ENCODE data around the gene TIPIN. TPM values are rescaled to one million over a fixed set of nuclear protein-coding genes. Genes with fewer than 3 reads are reported as not detected.
"Not testable (repeated sequence)": the region's sequence is repeated elsewhere in the genome, so short reads cannot be mapped to it uniquely, and the experiment has no call there.

The TIPIN gene
- total RNA-seq, 1 experiment from 2014 or later, result 27.0 TPM

GRCh38 chr15:66312144-66312543 lies 44.3 kb downstream of the TIPIN start:
- H3K27me3 Mint-ChIP-seq (ENCODE audit: unreplicated experiment), result no peaks in the 10 kb centered on the region
- no peak overlapping the region for H3K27ac Mint-ChIP-seq (ENCODE audit: unreplicated experiment)
- intact Hi-C loops (cut with micrococcal nuclease; ENCODE audit: unreplicated experiment), result no loop called here
- no TSS peak for BruUV-seq (replicated peaks)
- no peak overlapping the region for H3K4me3 Mint-ChIP-seq (ENCODE audit: low read depth, unreplicated experiment)
- CTCF ChIA-PET, result no interaction called here
- no peak for DNase-seq
- no peak for TF ChIP-seq CTCF (IDR thresholded peaks at IDR 0.05; ENCODE audit: unreplicated experiment)
- H3K4me1 Mint-ChIP-seq (ENCODE audit: low read depth, unreplicated experiment), result no peaks in the 10 kb centered on the region
- H3K36me3 Mint-ChIP-seq (ENCODE audit: insufficient read depth, unreplicated experiment), result no peaks in the 10 kb centered on the region
- no peaks in the 10 kb centered on the region for H3K9me3 Mint-ChIP-seq (ENCODE audit: low read depth, unreplicated experiment)

- Mint-ChIP-seq H3K27me3 (ENCODE audit: unreplicated experiment) (no peaks in the 10 kb centered on the region), H3K4me1 (ENCODE audit: low read depth, unreplicated experiment) (no peaks in the 10 kb centered on the region), H3K36me3 (ENCODE audit: insufficient read depth, unreplicated experiment) (no peaks in the 10 kb centered on the region), H3K27ac (ENCODE audit: unreplicated experiment) (no peak overlapping the region), H3K4me3 (ENCODE audit: low read depth, unreplicated experiment) (no peak overlapping the region), H3K9me3 (ENCODE audit: low read depth, unreplicated experiment) (no peaks in the 10 kb centered on the region)
- no peak for TF ChIP-seq CTCF (IDR thresholded peaks at IDR 0.05; ENCODE audit: unreplicated experiment)
- CTCF ChIA-PET, result no interaction called here
- DNase-seq, result no peak
- no TSS peak for BruUV-seq (replicated peaks)
- intact Hi-C loops (cut with micrococcal nuclease; ENCODE audit: unreplicated experiment), result no loop called here
Measured at GRCh38 chr15:66310786-66311185, 45.7 kb downstream of the TIPIN start.

GRCh38 chr15:66309828-66310227 lies 46.7 kb downstream of the TIPIN start:
- no peaks in the 10 kb centered on the region for H3K4me1 Mint-ChIP-seq (ENCODE audit: low read depth, unreplicated experiment)
- no peaks in the 10 kb centered on the region for H3K36me3 Mint-ChIP-seq (ENCODE audit: insufficient read depth, unreplicated experiment)
- no peaks in the 10 kb centered on the region for H3K27me3 Mint-ChIP-seq (ENCODE audit: unreplicated experiment)
- H3K9me3 Mint-ChIP-seq (ENCODE audit: low read depth, unreplicated experiment), result no peaks in the 10 kb centered on the region
- CTCF ChIA-PET, result no interaction called here
- no peak overlapping the region for H3K4me3 Mint-ChIP-seq (ENCODE audit: low read depth, unreplicated experiment)
- no peak overlapping the region for H3K27ac Mint-ChIP-seq (ENCODE audit: unreplicated experiment)
- intact Hi-C loops (cut with micrococcal nuclease; ENCODE audit: unreplicated experiment), result no loop called here
- no peak for TF ChIP-seq CTCF (IDR thresholded peaks at IDR 0.05; ENCODE audit: unreplicated experiment)
- no peak for DNase-seq
- no TSS peak for BruUV-seq (replicated peaks)

- DNase-seq, result no peak
- no peak for TF ChIP-seq CTCF (IDR thresholded peaks at IDR 0.05; ENCODE audit: unreplicated experiment)
- intact Hi-C loops (cut with micrococcal nuclease; ENCODE audit: unreplicated experiment), result no loop called here
- Mint-ChIP-seq H3K4me1 (ENCODE audit: low read depth, unreplicated experiment) (no peaks in the 10 kb centered on the region), H3K9me3 (ENCODE audit: low read depth, unreplicated experiment) (no peaks in the 10 kb centered on the region), H3K4me3 (ENCODE audit: low read depth, unreplicated experiment) (no peak overlapping the region), H3K36me3 (ENCODE audit: insufficient read depth, unreplicated experiment) (no peaks in the 10 kb centered on the region), H3K27ac (ENCODE audit: unreplicated experiment) (no peak overlapping the region), H3K27me3 (ENCODE audit: unreplicated experiment) (no peaks in the 10 kb centered on the region)
- no TSS peak for BruUV-seq (replicated peaks)
- CTCF ChIA-PET, result no interaction called here
Measured at GRCh38 chr15:66308531-66308930, 48.0 kb downstream of the TIPIN start.

- no peak overlapping the region for H3K27ac Mint-ChIP-seq (ENCODE audit: unreplicated experiment)
- BruUV-seq (replicated peaks), result no TSS peak
Measured at GRCh38 chr15:66306381-66306780, 50.1 kb downstream of the TIPIN start.

GRCh38 chr15:66304425-66304824 lies 52.1 kb downstream of the TIPIN start:
- DNase-seq; H3K4me3 Mint-ChIP-seq (ENCODE audit: low read depth, unreplicated experiment); H3K36me3 Mint-ChIP-seq (ENCODE audit: insufficient read depth, unreplicated experiment); H3K27ac Mint-ChIP-seq (ENCODE audit: unreplicated experiment); H3K9me3 Mint-ChIP-seq (ENCODE audit: low read depth, unreplicated experiment); H3K27me3 Mint-ChIP-seq (ENCODE audit: unreplicated experiment); H3K4me1 Mint-ChIP-seq (ENCODE audit: low read depth, unreplicated experiment); CTCF ChIA-PET; intact Hi-C loops (cut with micrococcal nuclease; ENCODE audit: unreplicated experiment); BruUV-seq (replicated peaks): not testable (repeated sequence)

More at GRCh38 chr15:66306381-66306780, 50.1 kb downstream of the TIPIN start:
- H3K9me3 Mint-ChIP-seq (ENCODE audit: low read depth, unreplicated experiment), result no peaks in the 10 kb centered on the region
- H3K27me3 Mint-ChIP-seq (ENCODE audit: unreplicated experiment), result no peaks in the 10 kb centered on the region
- TF ChIP-seq CTCF (IDR thresholded peaks at IDR 0.05; ENCODE audit: unreplicated experiment), result no peak
- H3K4me3 Mint-ChIP-seq (ENCODE audit: low read depth, unreplicated experiment), result no peak overlapping the region
- intact Hi-C loops (cut with micrococcal nuclease; ENCODE audit: unreplicated experiment), result no loop called here
- CTCF ChIA-PET, result no interaction called here
- H3K4me1 Mint-ChIP-seq (ENCODE audit: low read depth, unreplicated experiment), result no peaks in the 10 kb centered on the region
- H3K36me3 Mint-ChIP-seq (ENCODE audit: insufficient read depth, unreplicated experiment), result no peaks in the 10 kb centered on the region
- no peak for DNase-seq

Measured in Calu3 (cell line).